SW480 (cell line): ENCODE results near the gene ATRX.

Experiments used
- DNase-seq: peaks from one replicate; pipeline ENCODE4 v3.0.0-alpha.2; 2016; ENCODE audit warnings: low spot score

The ATRX gene

DNA sequence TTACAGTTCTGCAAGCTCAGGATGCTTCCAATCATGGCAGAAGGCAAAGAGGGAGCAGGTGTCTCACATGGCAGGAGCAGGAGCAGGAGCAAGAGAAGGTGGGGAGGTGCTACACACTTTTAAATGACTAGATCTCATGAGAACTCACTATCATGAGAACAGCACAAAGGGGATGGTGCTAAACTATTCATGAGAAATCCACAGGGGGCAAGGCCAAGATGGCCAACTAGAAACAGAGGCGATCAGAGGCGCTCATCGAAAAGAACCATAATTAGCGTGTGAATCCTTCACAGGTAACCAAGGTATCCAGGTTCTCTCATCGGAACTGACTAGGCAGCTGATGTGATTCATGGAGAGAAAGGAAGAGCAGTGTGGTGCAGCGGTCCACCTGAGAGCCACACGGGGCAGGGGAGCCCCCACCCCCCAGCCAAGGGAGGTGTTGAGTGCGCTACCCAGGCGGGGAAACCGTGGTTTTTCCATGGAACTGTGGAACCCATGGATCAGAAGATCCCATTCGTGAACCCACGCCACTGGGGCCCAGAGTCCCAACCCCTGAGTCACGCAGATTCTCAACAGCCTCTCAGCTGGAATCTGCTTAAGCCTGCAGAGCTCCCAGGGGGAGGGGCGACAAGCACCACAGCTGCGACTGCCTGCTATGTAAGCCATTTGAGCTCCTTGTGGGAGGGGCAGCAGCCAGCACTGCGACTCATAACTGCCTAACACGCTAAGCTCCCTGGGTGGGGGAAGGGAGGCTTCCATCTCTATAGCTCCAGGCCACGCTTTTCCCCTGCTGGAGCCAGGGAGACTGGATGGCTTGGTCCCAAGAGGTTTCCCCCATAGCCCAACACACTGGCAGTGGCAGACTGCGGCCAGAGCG lies 292.1 kb downstream of the ATRX start:
- DNase-seq = peak; percentile 33

DNA sequence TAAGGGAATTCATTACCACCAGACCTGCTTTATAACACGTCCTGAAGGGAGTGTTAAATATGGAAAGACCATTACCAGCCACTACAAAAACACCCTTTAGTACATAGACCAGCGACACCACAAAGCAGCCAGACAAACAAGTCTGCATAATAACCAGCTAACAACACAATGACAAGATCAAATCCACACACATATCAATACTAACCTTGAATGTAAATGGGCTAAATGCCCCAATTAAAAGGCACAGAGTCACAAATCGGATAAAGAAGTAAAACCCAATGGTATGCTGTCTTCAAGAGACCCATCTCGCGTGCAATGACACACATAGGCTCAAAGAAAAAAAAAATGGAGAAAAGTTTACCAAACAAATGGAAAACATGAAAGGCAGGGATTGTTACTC lies 302.0 kb downstream of the ATRX start:
- no peak for DNase-seq

DNA sequence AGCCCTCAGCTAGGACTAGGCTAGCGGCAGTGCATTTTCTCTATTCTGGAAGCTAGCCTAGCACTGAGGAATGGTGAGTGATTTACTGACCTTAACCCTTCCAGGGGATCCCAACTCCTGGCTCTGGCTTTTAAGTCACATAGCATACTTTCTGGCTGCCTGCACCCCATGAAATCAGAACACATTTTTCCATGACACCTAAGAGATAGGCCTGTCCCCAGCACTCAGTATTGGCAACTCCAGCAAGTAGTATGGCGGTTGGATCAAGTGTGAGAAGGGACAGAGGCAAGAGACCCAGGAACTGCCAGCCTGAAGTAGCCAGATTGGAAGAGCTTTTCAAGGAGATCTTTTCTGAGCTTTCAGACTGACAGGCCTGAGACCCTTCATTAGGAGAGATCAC lies 330.6 kb downstream of the ATRX start:
- no peak for DNase-seq
